HG03039 (cell line): ENCODE measurements around the gene TARBP1.
"Not testable (repeated sequence)": the region's sequence is repeated elsewhere in the genome, so short reads cannot be mapped to it uniquely, and the experiment has no call there.

ENCODE experiments used
- ATAC-seq: cut with Tn5 transposase; IDR thresholded peaks from one replicate; pipeline ENCODE4 v1.9.1; 2021; ENCODE audit warnings: mild to moderate bottlenecking, moderate library complexity; ENCODE audit not compliant: unreplicated experiment

TARBP1 gene, protein sequence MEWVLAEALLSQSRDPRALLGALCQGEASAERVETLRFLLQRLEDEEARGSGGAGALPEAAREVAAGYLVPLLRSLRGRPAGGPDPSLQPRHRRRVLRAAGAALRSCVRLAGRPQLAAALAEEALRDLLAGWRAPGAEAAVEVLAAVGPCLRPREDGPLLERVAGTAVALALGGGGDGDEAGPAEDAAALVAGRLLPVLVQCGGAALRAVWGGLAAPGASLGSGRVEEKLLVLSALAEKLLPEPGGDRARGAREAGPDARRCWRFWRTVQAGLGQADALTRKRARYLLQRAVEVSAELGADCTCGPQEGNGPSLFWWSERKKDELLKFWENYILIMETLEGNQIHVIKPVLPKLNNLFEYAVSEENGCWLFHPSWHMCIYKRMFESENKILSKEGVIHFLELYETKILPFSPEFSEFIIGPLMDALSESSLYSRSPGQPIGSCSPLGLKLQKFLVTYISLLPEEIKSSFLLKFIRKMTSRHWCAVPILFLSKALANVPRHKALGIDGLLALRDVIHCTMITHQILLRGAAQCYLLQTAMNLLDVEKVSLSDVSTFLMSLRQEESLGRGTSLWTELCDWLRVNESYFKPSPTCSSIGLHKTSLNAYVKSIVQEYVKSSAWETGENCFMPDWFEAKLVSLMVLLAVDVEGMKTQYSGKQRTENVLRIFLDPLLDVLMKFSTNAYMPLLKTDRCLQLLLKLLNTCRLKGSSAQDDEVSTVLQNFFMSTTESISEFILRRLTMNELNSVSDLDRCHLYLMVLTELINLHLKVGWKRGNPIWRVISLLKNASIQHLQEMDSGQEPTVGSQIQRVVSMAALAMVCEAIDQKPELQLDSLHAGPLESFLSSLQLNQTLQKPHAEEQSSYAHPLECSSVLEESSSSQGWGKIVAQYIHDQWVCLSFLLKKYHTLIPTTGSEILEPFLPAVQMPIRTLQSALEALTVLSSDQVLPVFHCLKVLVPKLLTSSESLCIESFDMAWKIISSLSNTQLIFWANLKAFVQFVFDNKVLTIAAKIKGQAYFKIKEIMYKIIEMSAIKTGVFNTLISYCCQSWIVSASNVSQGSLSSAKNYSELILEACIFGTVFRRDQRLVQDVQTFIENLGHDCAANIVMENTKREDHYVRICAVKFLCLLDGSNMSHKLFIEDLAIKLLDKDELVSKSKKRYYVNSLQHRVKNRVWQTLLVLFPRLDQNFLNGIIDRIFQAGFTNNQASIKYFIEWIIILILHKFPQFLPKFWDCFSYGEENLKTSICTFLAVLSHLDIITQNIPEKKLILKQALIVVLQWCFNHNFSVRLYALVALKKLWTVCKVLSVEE (N-terminal part only)

DNA sequence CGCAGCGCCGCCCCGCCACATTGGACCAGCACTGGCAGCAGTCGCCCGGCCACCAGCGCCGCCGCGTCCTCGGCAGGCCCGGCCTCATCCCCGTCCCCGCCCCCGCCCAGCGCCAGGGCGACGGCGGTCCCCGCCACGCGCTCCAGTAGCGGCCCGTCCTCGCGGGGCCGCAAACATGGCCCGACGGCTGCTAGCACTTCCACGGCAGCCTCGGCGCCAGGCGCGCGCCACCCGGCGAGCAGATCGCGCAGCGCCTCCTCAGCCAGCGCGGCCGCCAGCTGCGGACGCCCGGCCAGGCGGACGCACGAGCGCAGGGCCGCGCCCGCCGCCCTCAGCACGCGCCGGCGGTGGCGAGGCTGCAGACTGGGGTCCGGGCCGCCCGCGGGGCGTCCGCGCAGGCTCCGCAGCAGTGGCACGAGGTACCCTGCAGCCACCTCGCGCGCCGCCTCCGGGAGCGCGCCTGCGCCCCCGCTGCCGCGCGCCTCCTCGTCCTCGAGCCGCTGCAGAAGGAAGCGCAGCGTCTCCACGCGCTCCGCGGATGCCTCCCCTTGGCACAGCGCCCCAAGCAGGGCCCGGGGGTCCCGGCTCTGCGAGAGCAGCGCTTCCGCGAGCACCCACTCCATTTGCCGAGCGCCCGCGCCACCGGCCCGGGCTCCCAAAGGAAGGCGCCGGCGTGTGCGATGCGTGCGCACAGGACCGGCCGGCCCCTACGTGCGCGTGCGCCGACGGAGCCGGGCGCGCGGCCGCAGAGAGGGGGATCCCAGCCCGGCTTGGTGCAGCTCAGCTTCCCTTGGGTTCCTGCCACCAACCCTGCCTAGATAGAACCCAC lies at the start of gene TARBP1:
Gene TARBP1, minus strand, starts transcription at position 699 of the 829 bp plus-strand sequence. Its CDS starts 76 bp downstream, at position 623.
- ATAC-seq, result peak; percentile 55

DNA sequence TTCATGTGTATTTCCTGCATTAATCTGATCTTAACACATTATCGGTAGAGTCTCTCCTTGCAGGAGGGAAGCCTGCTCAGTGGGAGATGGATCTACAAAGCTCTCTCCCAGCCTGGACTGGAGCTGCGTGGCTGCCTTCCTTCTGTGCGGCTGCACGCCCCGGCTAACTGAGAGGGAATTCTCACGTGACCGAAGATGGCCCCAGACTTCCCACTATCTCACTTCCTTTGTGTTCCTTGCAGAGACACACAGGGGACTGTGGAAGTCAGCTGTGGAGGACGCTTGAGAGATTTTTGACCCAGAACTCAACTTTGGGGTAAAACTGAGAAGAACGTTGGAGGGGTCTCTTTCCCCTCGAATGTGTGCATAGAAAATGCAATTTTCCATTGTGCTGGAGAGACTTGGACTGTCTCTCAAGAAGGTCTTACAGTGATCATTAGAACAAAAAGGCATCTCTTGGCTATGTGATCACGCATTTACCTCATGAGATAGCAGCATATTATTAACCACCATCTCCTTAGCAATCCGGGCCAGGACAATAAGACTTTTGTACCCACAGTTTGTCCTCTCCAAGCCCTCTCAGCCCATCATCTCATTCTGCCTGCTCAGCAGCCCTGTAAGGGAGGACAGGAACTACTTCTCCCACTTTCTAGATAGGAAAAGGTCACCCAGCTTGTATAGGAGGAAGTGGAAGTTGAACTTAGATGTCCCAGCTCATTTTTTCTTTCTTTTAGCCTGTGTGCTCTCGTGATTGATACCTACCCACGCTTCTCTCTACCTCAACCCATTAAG lies 49.3 kb upstream of the TARBP1 start:
- ATAC-seq, result no peak

DNA sequence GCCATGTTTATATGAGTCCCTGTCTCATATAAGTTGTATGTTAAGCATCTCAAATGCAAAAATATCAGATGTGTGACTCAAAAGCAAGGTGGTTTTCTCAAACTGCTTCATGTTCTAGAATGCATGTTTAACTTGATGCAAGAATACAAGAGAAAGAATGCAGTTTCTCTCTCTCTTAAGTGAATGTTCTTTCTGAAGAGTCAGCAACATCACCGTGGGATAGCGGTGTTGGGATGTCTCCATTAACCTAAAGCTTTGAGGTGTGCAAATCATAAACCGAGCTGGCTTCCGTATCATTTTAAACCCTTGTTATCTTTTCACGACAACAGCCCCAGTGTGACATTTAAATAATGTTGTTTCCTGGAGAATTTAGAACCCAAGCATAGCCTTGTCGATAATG lies 48.4 kb upstream of the TARBP1 start:
- ATAC-seq, result no peak

DNA sequence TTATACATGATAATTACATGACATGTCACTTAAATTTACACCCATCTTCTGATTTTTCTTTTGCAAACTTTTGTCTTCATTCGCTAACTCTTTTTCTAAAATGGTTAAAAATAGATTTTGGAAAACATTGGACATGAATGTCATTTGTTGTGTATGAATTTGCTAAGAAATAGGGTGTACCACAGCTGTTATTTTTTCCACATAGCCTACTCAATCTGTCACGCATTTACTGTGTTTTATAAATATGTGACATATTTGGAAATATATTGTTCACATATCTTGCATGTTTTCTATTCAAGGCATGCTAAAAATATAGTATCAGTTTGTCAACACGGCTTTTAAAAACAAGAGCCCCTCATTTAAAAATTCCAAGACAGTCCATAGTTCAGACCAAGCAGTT lies 47.9 kb upstream of the TARBP1 start:
- no peak for ATAC-seq

DNA sequence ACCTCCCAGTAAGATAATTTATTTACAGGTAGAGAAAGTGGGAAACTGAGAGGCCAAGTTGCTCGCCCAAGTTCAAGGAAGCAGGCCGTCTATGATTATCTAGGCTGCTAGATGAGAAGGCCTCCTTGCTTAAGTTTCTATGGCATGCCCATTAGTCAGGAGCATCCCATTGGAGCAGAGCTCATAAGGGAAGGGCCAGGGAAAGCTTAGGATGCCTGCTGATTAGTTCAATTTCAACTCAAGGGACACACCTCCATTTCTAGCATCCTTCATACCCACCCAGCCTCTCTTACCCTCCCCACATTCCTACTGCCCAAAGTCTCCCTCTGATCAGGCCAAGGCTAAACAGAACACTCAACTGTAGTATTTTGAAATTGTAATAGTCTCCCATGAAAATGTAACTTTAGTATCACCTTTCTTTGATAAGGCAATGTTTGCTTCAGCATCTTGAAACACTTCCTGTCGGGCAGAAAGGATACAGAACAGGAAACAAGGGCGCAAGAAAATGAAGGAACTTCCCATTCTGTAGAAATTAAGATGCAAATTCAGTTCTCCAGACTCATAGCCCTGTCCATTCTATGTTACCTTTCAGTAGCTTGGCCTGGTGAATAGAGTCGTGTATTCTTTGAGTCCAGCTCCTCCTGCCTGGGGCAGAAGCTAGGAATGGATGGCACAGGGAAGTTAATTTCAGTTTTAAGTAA lies 46.3 kb upstream of the TARBP1 start:
- no peak for ATAC-seq

DNA sequence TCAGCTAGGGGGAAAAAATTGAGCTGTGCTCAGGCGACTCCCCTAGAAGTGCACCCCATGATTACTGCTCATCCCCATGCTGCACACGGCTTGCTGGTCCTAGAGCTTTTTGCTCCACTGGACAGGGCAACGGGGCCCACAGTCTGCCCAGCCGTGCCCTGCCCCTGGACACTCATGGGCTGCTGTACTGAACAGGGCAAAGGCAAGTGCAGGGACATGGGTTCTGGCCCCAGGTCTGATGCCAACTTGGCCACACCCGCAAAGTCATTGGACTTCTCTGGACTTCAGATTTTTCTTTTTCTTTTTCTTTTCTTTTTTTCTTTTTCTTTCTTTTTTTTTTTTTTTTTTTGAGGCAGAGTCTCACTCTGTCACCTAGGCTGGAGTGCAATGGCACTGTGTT lies 42.9 kb upstream of the TARBP1 start:
- no peak for ATAC-seq

DNA sequence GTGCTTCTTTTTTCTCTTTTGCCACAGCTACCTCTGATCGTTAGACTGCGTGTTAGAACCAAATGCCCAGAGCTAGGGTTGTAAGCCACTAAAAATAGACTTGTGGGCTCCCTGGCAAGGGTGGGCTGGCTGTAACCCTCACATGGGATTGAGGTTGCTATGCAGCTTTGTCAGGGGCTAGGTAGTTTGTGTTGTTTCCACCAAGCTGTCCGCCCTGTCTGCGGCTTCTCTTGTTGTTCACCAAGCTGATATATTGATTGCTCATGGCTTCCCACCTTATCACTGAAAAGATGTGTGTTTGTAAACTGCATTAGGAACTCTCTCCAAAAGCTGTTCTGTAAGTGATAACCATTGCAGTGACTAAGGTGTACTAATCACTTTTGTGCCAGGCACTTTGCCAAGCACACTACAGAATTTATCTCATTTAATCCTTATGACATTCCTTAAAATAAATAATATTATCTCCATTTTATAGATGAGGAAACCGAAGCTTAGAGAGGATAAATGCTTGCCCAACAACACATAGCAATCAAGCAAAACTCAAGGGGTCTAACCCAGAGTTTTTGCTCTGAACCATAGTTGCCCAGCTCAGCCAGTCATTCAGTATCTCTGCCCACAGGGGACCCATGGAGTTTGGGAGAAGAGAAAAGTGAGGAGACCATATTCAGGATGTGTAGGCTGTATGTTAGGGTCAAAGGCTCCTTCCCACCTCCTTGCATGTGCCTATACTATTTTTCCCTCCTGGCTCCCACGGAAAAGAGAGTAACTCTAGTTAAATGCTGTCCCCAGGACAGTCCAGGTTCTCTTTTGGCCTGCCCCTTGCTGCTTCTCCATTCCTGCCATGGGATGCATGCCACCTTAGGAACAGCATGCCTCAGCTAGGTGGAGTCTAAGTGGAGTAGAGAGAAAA lies 42.2 kb upstream of the TARBP1 start:
- no peak for ATAC-seq

DNA sequence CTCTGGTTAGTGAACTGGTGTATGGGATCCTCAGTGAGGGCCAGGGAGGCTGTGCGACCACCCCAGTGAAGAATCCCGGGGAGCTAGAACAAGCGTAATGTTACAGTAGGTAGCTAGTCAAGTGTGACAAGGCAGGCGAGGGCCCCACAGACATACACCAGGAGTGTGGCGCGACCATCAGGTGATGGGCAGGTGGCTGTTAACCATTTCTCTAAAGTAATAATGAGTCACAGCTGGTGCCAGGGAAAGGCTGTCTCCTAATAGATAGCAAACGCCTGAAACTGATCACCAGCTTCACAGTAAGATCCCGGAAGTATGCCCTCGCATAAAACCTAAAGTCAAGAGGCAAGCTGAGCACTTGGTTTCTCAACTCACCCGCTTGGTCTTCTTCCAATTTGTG lies 40.5 kb upstream of the TARBP1 start:
- ATAC-seq, result no peak

DNA sequence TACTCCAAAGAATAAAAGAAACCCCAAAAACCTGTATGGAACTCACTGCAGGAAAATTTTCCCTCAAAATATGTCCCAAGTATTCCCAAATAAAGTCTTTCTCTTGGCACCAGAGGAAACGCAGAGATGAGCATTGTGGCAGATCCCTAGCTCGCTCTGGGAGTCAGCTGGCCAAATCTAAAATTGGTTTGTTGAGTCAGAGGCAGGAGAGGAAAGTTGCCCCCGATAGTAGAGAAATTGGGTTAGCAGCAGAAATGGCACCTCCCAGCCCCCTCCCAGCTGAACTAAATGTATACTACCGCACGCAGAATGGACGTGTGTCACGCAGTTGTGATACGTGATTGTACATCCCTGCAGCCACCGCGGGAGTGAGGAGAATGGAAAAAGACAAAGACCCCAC lies 39.9 kb upstream of the TARBP1 start:
- no peak for ATAC-seq

DNA sequence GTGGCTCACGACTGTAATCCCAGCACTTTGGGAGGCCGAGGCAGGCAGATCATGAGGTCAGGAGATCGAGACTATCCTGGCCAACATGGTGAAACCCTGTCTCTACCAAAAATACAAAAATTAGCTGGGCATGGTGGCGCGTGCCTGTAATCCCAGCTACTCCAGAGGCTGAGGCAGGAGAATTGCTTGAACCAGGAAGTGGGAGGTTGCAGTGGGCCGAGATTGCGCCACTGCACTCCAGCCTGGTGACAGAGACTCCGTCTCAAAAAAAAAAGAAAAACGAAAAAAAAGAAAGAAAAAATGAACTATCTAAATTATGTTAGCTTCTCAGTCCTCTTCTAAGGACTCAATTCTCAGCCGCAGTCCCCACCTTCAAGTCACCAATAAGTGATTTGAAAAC lies 39.1 kb upstream of the TARBP1 start:
- ATAC-seq, result not testable (repeated sequence)

DNA sequence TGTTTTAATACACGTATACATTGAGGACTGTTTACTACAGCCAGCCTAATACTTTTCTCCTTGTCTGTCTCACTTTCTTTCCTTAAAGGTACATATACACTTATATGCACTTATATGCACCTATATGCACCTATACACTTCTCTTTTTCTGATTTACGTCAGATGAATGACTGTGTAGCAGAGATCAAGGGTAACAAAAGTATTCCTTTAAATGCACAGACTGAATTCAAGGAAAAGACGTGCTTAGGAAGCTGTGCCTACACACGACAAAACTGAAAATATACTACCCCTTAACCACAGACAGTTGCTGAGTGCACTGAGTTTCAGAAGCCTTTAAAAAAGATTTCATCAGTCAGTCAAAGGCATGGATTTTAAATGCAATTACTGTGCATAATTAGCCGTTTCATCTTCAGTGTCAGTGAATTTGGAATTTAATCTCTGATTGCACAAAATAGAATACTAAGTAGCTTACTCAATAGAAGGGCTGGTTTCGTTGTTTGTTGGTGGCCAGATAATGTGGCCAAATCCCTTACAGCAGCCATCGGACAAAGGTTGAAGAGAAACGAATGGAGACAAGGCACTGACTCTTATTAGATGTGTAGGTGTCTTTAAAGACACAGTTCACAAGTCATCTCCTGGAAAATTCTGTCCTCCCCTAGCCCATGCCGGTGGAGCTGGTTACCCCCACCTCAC lies 38.3 kb upstream of the TARBP1 start:
- ATAC-seq, result no peak

DNA sequence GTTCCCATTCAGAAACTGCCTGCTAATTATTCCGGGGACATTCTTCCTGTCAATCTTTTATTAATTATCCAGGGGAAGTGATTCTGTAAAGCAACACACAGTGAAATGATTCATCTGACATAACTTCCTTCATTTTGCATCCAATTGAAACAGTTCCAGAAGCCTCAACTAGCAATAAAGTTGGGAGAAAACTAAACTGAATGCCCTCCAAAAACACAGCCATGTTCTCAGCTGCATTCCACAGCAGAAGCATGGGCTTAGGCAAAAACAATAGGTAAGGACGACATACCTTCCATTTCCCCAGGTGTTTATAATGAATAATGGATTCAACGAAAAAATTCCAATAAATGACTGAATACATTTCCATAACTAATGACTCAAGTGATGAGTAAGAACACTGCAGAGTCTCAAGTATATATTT lies 36.9 kb upstream of the TARBP1 start:
- ATAC-seq, result no peak

DNA sequence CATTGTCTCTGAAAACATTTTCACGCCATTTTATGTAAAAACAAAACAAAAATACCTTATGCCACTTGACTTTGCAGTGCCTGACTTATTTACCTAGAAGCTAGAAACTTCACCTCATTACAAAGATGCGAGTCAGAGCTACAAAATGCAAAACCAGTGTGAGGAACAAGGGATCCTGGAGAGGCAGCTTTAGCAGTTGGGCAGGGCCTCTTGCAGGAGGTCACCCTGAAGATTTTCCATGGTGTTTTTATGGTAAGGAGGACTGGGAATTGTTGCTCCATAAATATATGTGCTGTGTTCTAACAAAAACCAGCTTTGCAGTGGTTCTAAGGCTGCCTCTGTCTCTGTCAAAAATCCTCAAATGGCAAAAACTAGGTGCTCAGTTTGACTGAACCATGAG lies 36.4 kb upstream of the TARBP1 start:
- no peak for ATAC-seq

DNA sequence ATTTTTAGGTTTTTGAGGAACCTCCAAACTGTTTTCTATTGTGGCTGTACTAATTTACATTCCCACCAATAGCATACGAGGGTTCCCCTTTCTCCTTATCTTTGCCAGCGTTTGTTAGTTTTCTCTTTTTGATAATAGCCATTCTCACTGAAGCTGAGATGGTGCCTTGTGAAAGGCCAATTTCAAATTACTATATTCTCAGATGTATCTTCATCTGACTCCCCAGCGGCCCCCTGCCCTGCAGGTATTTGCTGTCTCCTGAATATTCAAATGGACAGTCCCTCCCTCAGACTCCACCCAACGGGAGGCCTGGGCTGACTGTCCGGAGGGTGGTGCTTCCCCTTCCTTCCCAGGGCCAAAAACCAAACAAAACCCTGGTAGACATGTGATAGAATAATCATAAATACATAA lies 33.5 kb upstream of the TARBP1 start:
- no peak for ATAC-seq

DNA sequence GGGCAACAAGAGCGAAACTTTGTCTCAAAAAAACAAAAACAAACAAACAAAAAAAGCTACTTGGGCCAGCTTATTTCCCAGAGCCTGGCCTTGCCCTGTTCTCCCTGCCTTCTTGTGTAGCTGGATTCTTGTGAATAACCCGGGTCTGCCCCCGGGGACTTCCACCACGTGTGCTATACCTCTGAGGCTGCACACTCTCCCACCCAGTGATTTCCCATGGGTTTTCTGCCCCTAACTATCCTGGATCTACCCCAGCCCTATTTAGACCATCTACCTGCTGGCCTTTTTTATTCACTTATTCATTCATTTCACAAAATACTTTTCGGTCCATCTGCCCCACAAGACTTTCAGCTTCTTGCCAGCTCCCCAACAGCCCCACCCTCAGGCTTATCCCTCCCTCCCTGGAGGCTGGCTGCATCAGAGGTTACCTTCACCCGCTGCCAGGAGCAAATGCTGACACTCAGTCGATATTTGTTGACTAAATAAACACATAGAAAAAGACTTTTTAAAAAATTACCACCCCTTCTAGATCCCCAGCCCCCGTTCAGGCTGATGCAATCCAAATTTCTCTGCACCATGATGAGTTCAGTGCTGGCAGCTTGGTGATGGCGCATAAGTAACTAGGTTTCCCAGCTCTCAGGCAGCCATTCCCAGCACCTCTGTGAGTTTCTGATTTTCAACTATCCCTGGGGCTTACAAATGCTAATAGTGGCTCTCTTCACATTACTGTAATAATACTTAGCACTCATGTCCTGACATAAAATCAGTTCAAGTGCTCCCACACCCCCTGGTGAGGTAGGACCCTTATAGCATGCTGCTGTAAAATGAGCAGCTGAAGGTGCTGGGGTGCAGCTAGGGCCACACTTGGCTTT lies 30.7 kb upstream of the TARBP1 start:
- no peak for ATAC-seq
